Tibial artery (tissue), 4 donors: ENCODE measurements around the gene FCHSD2.
A peak's percentile ranks its signal among the peaks of the same experiment; 100 is the strongest.

Source experiments
- DNase-seq, 2 donors: peaks; one replicate each; pipeline ENCODE4 v3.0.0-alpha.2; 2019
- H3K27ac ChIP-seq, 2 donors: fragments of 200-600 bp; sonication (generic) in 1 of 2; 1 replicate in 1 of 2; 2 replicates in 1 of 2; pipeline ENCODE4 v1.5.1; 2018 to 2019; ENCODE audit warnings: mild to moderate bottlenecking in 1 of 2
- H3K27me3 ChIP-seq, 2 donors: fragments of 200-600 bp; sonication (generic) in 1 of 2; one replicate each; pipeline versions ENCODE4 v1.5.1 to v1.6.0; 2016 to 2019
- H3K36me3 ChIP-seq, 3 donors: fragments of 200-600 bp; sonication (generic) in 2 of 3; one replicate each; pipeline ENCODE4 v1.5.1; 2016 to 2019; ENCODE audit warnings: mild to moderate bottlenecking in 2 of 3
- H3K4me1 ChIP-seq, 4 donors: fragments of 200-600 bp; sonication (generic) in 2 of 4; 1 replicate in 3 of 4; 2 replicates in 1 of 4; pipeline ENCODE4 v1.5.1; 2016 to 2019
- H3K4me3 ChIP-seq, 2 donors: fragments of 200-600 bp; sonication (generic) in 1 of 2; 1 replicate in 1 of 2; 2 replicates in 1 of 2; pipeline ENCODE4 v1.5.1; 2018 to 2019; ENCODE audit warnings: mild to moderate bottlenecking in 2 of 2
- H3K9me3 ChIP-seq, 3 donors: fragments of 200-600 bp; sonication (generic) in 1 of 3; one replicate each; pipeline ENCODE4 v1.5.1; 2016 to 2019
- CTCF ChIP-seq, 2 experiments: fragments of 200-600 bp in 1 of 2; fragments of 450-650 bp in 1 of 2; IDR thresholded peaks; one replicate each; pipeline ENCODE4 v1.5.1; 2017 to 2019; ENCODE audit warnings: antibody characterized with exemption in 2 of 2, mild to moderate bottlenecking in 1 of 2, moderate library complexity in 1 of 2
- intact Hi-C: fragments of 100-400 bp; cut with DNase I; formaldehyde crosslinking; loops from one replicate; pipeline ENCODE4 v1.15.0; 2023; ENCODE audit warnings: low total_unique reads

Gene FCHSD2

DNA sequence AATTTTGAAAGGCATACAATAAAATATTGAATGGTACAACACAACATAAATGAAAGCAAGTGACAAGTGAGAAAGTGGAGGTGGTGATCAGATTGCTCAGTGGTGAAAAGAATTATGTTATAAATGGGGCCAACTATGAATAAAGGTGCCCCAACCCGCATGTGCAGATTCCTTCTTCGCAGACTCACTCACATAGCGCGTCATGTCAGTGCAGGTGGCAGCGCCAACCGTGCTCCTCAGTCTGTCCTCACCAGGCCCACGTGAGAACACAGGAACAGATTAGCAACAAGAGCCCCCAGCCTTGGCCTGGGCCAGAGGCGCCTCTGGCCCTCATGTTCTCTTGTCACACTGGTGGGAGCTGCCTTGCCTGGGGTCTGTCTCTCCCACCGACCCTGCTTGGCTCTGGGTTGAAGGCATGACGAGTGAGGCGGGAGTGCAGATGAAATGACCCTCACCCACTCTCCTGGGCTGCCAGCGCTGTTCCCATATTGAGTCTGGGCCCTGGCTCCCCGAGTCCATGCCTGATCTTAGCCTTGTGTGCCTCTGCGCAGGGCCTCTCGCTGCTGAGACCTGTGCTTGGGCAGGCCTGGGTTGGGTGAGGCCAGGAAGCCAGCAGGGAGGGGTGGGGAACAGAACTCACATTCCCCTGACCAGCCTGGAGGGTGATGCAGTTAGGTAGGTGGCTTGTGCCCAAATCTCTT, 321.5 kb downstream of the FCHSD2 start:
- H3K4me1 ChIP-seq: peaks cover 0 to 35% (median 22%) of the 10 kb centered on the region in 4 donors
- intact Hi-C loops: no loop called here
- H3K27ac ChIP-seq: peak overlapping the region in 1 of 2 donors; percentile 86
- peaks cover 0 to 23% (median 0%) of the 10 kb centered on the region in 3 donors for H3K36me3 ChIP-seq
- no peak for DNase-seq
- H3K9me3 ChIP-seq: no peaks in the 10 kb centered on the region
- H3K27me3 ChIP-seq: no peaks in the 10 kb centered on the region
- no peak for TF ChIP-seq CTCF (IDR thresholded peaks at IDR 0.05)
- H3K4me3 ChIP-seq: no peak overlapping the region

DNA sequence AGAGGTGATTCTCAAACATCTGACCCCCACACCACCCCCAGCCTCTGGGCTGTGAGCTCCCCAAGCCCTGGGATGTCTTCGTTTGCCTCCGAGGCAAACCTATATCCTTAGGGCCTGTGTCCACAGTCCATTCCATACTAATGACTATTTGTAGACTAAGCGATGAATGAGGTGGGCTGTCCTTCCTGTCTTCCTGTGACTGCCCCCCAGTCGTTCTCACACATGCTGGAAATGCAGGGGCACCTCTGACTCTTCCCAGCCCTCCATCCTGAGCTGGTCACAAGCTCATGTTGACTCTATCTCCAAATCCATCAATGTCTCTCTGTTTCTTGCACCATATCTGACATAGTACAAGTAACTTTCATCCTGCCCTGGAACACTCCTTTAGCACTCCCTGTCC, 323.1 kb downstream of the FCHSD2 start:
- Histone ChIP-seq H3K27ac (no peak overlapping the region), H3K4me3 (no peak overlapping the region), H3K9me3 (no peaks in the 10 kb centered on the region), H3K36me3 (peaks cover 0 to 23% (median 0%) of the 10 kb centered on the region in 3 donors), H3K4me1 (peaks cover 0 to 46% (median 30%) of the 10 kb centered on the region in 4 donors), H3K27me3 (no peaks in the 10 kb centered on the region)
- intact Hi-C loops: no loop called here
- DNase-seq: no peak
- TF ChIP-seq CTCF (IDR thresholded peaks at IDR 0.05): no peak

DNA sequence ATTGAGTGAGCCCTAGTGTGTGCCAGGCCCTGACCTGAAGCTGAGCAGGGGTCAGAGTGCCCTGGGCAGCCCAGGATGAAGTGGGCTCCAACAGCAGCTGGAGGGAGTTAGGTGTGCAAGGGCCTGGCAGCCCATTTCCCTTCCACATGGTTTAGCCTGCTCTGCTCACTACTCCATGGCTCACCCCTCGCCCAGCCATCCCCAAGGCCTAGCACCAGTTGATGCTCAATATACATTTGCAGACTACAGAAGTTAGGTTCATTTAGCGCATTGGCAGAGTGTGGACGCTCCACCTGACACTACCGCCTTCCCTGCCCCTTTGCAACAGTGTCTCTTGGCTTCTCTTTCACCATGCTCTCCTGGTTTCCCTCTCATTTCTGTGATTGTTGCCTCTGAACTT, 324.2 kb downstream of the FCHSD2 start:
- Histone ChIP-seq H3K4me1 (peaks cover 0 to 54% (median 36%) of the 10 kb centered on the region in 4 donors), H3K9me3 (no peaks in the 10 kb centered on the region), H3K4me3 (no peak overlapping the region), H3K27me3 (no peaks in the 10 kb centered on the region), H3K36me3 (peaks cover 0 to 23% (median 0%) of the 10 kb centered on the region in 3 donors), H3K27ac (no peak overlapping the region)
- intact Hi-C loops: no loop called here
- DNase-seq: no peak
- no peak for TF ChIP-seq CTCF (IDR thresholded peaks at IDR 0.05)

DNA sequence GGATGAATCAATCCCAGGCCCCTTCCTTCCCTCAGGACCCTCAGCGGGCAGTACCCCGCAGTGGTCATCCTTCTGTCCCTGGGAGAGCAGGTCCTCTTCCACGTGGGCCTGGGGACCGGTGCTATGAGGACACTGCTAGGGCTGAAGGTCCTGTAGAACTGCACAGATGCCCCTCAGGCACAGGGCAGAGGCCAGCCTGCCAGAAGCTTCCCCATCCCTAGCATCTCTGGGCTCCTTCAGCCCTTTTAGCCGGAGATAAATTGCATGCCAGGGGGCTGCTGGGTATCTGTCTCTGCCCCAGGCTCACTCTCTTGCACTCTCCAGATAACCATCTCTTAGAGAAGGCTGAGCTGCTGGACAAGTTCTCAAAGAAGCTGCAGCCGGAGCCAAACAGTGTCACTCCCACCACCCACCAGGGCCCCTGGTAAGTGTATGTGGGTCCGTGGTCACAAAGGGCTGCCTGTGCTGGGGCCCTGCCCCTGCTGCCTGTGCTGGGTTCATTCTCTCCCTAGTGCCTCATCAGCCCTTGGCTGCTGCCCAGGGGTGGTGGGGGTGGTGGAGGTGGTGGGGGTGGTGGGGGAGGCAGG, 325.6 kb downstream of the FCHSD2 start:
- no peaks in the 10 kb centered on the region for H3K9me3 ChIP-seq
- DNase-seq: no peak
- H3K4me1 ChIP-seq: peaks cover 0 to 51% (median 42%) of the 10 kb centered on the region in 4 donors
- H3K27me3 ChIP-seq: no peaks in the 10 kb centered on the region
- H3K4me3 ChIP-seq: no peak overlapping the region
- TF ChIP-seq CTCF (IDR thresholded peaks at IDR 0.05): no peak
- intact Hi-C loops: no loop called here
- peaks cover 0 to 23% (median 0%) of the 10 kb centered on the region in 3 donors for H3K36me3 ChIP-seq
- no peak overlapping the region for H3K27ac ChIP-seq

DNA sequence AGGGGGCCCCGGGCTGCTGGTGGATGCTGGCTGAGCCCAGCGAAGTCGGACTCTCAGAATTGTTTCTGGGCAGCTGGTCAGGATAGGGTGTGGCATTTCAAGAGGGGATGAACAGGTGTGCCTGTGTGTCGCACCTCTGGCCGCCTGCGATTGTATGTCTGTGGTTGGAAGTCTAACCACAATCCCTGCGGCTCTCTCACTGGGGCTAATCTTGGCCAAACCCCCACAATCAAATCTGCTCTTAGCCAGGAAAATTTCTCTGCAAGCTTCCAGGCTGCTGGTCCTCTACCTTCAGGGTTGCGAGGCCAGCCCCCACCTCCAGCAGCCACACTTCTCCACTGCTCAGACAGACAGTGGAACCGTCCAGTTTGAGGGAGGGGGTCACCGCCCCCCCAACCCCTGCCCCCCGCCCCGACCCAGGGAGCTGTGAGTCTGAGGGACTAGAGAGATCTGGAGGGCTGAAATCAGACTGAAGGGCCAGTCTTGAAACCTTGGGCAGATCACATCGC, 327.0 kb downstream of the FCHSD2 start:
- H3K27me3 ChIP-seq: no peaks in the 10 kb centered on the region
- H3K4me1 ChIP-seq: peaks cover 0 to 50% (median 36%) of the 10 kb centered on the region in 4 donors
- no peaks in the 10 kb centered on the region for H3K9me3 ChIP-seq
- no peak for TF ChIP-seq CTCF (IDR thresholded peaks at IDR 0.05)
- peaks cover 0 to 23% (median 0%) of the 10 kb centered on the region in 3 donors for H3K36me3 ChIP-seq
- H3K27ac ChIP-seq: peak overlapping the region; percentile 93
- DNase-seq: no peak
- peak overlapping the region; percentile 90 to 96 for H3K4me3 ChIP-seq
- intact Hi-C loops: no loop called here
